A673 (cell line): Measurements from ENCODE around the gene FUT9. TPM values are rescaled to one million over a fixed set of nuclear protein-coding genes. Genes with fewer than 3 reads are reported as not detected.
A peak's percentile ranks its signal among the peaks of the same experiment; 100 is the strongest.

Experiments
- BruUV-seq: library from RNA; stranded (reverse); fragments of 400-500 nt; replicated peaks from 2 replicates; lab custom pipeline; 2021; lab: Mats Ljungman, UMichigan
- CTCF ChIA-PET: fragments of 300-600 bp; sonication (Branson Sonifier 250); formaldehyde crosslinking; loops from one replicate; lab custom pipeline; 2022; ENCODE audit warnings: antibody characterized with exemption; lab: Charles Lee
- POLR2A ChIA-PET: fragments of 300-600 bp; sonication (Branson Sonifier 250); formaldehyde crosslinking; loops from one replicate; lab custom pipeline; 2022; ENCODE audit warnings: antibody characterized with exemption; ENCODE audit not compliant: low non-redundant PET; lab: Charles Lee
- DNase-seq: peaks from one replicate; pipeline ENCODE4 v3.0.0-alpha.2; 2015; ENCODE audit warnings: low spot score
- H3K27ac ChIP-seq: fragments of 200-600 bp; sonication (generic); 2 replicates; pipeline ENCODE4 v1.5.1; 2016; ENCODE audit warnings: mixed run types, low read depth, mild to moderate bottlenecking, mixed read lengths, antibody characterized with exemption, low read length; ENCODE audit not compliant: poor library complexity, severe bottlenecking
- H3K27me3 ChIP-seq: fragments of 200-600 bp; sonication (generic); replicated peaks from 2 replicates; pipeline ENCODE4 v1.6.1; 2017; ENCODE audit warnings: mixed run types, low read depth, mild to moderate bottlenecking, mixed read lengths, antibody characterized with exemption, low read length; ENCODE audit not compliant: insufficient read depth, poor library complexity
- H3K36me3 ChIP-seq: fragments of 200-600 bp; sonication (generic); 2 replicates; pipeline ENCODE4 v1.6.1; 2016; ENCODE audit warnings: mixed run types, mild to moderate bottlenecking, mixed read lengths, antibody characterized with exemption, low read length; ENCODE audit not compliant: insufficient read depth, poor library complexity, severe bottlenecking
- H3K4me1 ChIP-seq: fragments of 200-600 bp; sonication (generic); 2 replicates; pipeline ENCODE4 v1.6.1; 2017; ENCODE audit warnings: mixed run types, mild to moderate bottlenecking, mixed read lengths, antibody characterized with exemption, low read length; ENCODE audit not compliant: insufficient read depth, poor library complexity, severe bottlenecking
- H3K4me3 ChIP-seq: fragments of 200-600 bp; sonication (generic); 2 replicates; pipeline ENCODE4 v1.5.1; 2016; ENCODE audit warnings: low read depth, mixed run types, mild to moderate bottlenecking, mixed read lengths, low read length; ENCODE audit not compliant: poor library complexity, severe bottlenecking
- H3K9me3 ChIP-seq: fragments of 200-600 bp; sonication (generic); 2 replicates; pipeline ENCODE4 v1.6.1; 2016; ENCODE audit warnings: mixed run types, low read depth, mild to moderate bottlenecking, mixed read lengths, antibody characterized with exemption, low read length; ENCODE audit not compliant: poor library complexity, severe bottlenecking
- CTCF ChIP-seq: fragments of 300-800, 200-600 bp; sonication (generic); conservative IDR thresholded peaks from 2 replicates; pipeline ENCODE4 v1.5.1; 2017; ENCODE audit warnings: low read depth, mild to moderate bottlenecking, antibody characterized with exemption, low read length, moderate library complexity, mixed read lengths
- EZH2 ChIP-seq: fragments of 200-600 bp; sonication (generic); IDR thresholded peaks from 2 replicates; pipeline ENCODE4 v1.6.1; 2017; ENCODE audit warnings: borderline replicate concordance, low read depth, mild to moderate bottlenecking, mixed read lengths, antibody characterized with exemption, low read length; ENCODE audit not compliant: poor library complexity, severe bottlenecking
- intact Hi-C: fragments of 100-400 bp; cut with micrococcal nuclease; formaldehyde crosslinking; loops from one replicate; pipeline ENCODE4 v1.10.0; 2022; ENCODE audit not compliant: unreplicated experiment
- total RNA-seq: library from RNA; stranded (reverse); gene quantifications from 2 replicates; pipeline ENCODE4 v1.2.3, GENCODE V29; 2021

FUT9 gene
- total RNA-seq, 1 experiment from 2014 or later = 4.3 TPM

GRCh38 chr6:96058082-96058481 lies 42.3 kb downstream of the FUT9 start:
- CTCF ChIA-PET = no interaction called here
- peak; percentile 26 for DNase-seq

GRCh38 chr6:96059586-96059985 lies 43.8 kb downstream of the FUT9 start:
- no peaks in the 10 kb centered on the region for H3K27me3 ChIP-seq
- ChIA-PET POLR2A (no interaction called here), CTCF (no interaction called here)
- no peaks in the 10 kb centered on the region for H3K36me3 ChIP-seq
- intact Hi-C loops = no loop called here
- H3K4me3 ChIP-seq = no peak overlapping the region
- H3K4me1 ChIP-seq = peaks cover 17% of the 10 kb centered on the region
- no TSS peak for BruUV-seq
- H3K27ac ChIP-seq = peak overlapping the region; percentile 57
- H3K9me3 ChIP-seq = no peaks in the 10 kb centered on the region
- TF ChIP-seq CTCF (no peak), EZH2 (no peak)
- DNase-seq = peak; percentile 68

More at GRCh38 chr6:96058082-96058481, 42.3 kb downstream of the FUT9 start:
- no peaks in the 10 kb centered on the region for H3K9me3 ChIP-seq
- BruUV-seq = no TSS peak
- H3K36me3 ChIP-seq = no peaks in the 10 kb centered on the region
- no peak overlapping the region for H3K4me3 ChIP-seq
- H3K4me1 ChIP-seq = peaks cover 17% of the 10 kb centered on the region
- H3K27ac ChIP-seq = peak overlapping the region; percentile 51
- POLR2A ChIA-PET = no interaction called here
- intact Hi-C loops = no loop called here
- H3K27me3 ChIP-seq = no peaks in the 10 kb centered on the region
- TF ChIP-seq EZH2 (no peak), CTCF (no peak)

- H3K4me1 ChIP-seq = peaks cover 19% of the 10 kb centered on the region
- no TSS peak for BruUV-seq
- no peaks in the 10 kb centered on the region for H3K27me3 ChIP-seq
- H3K4me3 ChIP-seq = no peak overlapping the region
- intact Hi-C loops = no loop called here
- H3K36me3 ChIP-seq = no peaks in the 10 kb centered on the region
- ChIA-PET CTCF (no interaction called here), POLR2A (no interaction called here)
- H3K27ac ChIP-seq = peak overlapping the region; percentile 57
- TF ChIP-seq EZH2 = no peak
- TF ChIP-seq CTCF = no peak
- no peaks in the 10 kb centered on the region for H3K9me3 ChIP-seq
- no peak for DNase-seq
These were observed 44.5 kb downstream of the FUT9 start for GRCh38 chr6:96060249-96060648.
